ENCODE results near the gene N4BP2L1. TPM values are rescaled to one million over a fixed set of nuclear protein-coding genes. Genes with fewer than 3 reads are reported as not detected.
"Not testable (repeated sequence)": the region's sequence is repeated elsewhere in the genome, so short reads cannot be mapped to it uniquely, and the experiment has no call there.

N4BP2L1 gene
- polyA plus RNA-seq, 3 donors from 2014 or later, result 48.9 to 74.6 (median 67.6) TPM

- H3K27ac Mint-ChIP-seq, result no peak overlapping the region
- DNase-seq, result no peak
Observed at GRCh38 chr13:32354040-32354439, 73.9 kb downstream of the N4BP2L1 start.

GRCh38 chr13:32350839-32351441 is 77.0 kb downstream of the N4BP2L1 start:
- Mint-ChIP-seq H3K4me1 (peaks cover 14 to 27% of the 10 kb centered on the region in 2 donors), H3K4me3 (peak overlapping the region; percentile 11 to 65 (median 36)), H3K27ac (peak overlapping the region in 3 of 6 donors; percentile 9 to 66 (median 20))
- peak; percentile 10 to 22 (median 20) for DNase-seq
- H3K27me3 Mint-ChIP-seq (ENCODE audit: low read depth in 3 of 3); H3K9me3 Mint-ChIP-seq; H3K36me3 Mint-ChIP-seq: not testable (repeated sequence)

More at GRCh38 chr13:32354040-32354439, 73.9 kb downstream of the N4BP2L1 start:
- Mint-ChIP-seq H3K36me3 (peaks cover 0 to 3% (median 0%) of the 10 kb centered on the region in 3 donors), H3K9me3 (no peaks in the 10 kb centered on the region), H3K4me1 (peaks cover 14 to 22% of the 10 kb centered on the region in 2 donors), H3K4me3 (no peak overlapping the region), H3K27me3 (ENCODE audit: low read depth in 3 of 3) (peaks cover 0 to 1% (median 0%) of the 10 kb centered on the region in 3 donors)

Other genes starting within 250 kb of the N4BP2L1 start
- gene ZAR1L, start 112.8 kb downstream of the N4BP2L1 start, polyA plus RNA-seq, result not detected
- 1 to 10 TPM in 2 of 3 donors, not detected in 1; 1.0 to 2.5 TPM for gene BRCA2, start 112.6 kb downstream of the N4BP2L1 start, polyA plus RNA-seq
- gene N4BP2L2, start 110.7 kb upstream of the N4BP2L1 start, polyA plus RNA-seq, result 100 to 1,000 TPM in 2 of 3 donors, 10 to 100 TPM in 1; 82.9 to 112 (median 105) TPM
- 10 to 100 TPM; 29.3 to 49.2 (median 48.1) TPM for gene PDS5B, start 158.3 kb upstream of the N4BP2L1 start, polyA plus RNA-seq

Data from immature natural killer cell (primary cell).